Heart left ventricle (tissue), 16 donors: ENCODE data around the gene SLC26A11. TPM values are rescaled to one million over a fixed set of nuclear protein-coding genes. Genes with fewer than 3 reads are reported as not detected.

ENCODE experiments used
- ATAC-seq, 4 donors: fragments of 200-7000 bp; cut with Tn5 transposase; one replicate each; pipeline ENCODE4 v1.9.1; 2020 to 2022; ENCODE audit warnings: moderate library complexity in 4 of 4, mild to moderate bottlenecking in 3 of 4, moderate number of reproducible peaks in 1 of 4
- DNase-seq, 5 donors: peaks; one replicate each; pipeline ENCODE4 v3.0.0-alpha.2; 2020
- H3K27ac ChIP-seq, 12 donors: fragments of 200-600 bp; sonication (generic) in 4 of 12; one replicate each; pipeline versions ENCODE4 v1.5.0 to v1.8.0; 2016 to 2022; ENCODE audit warnings: mild to moderate bottlenecking in 2 of 12
- H3K27me3 ChIP-seq, 9 donors: fragments of 200-600 bp; sonication (generic) in 2 of 9; one replicate each; pipeline versions ENCODE4 v1.5.1 to v1.8.0; 2016 to 2022; ENCODE audit warnings: mild to moderate bottlenecking in 3 of 9
- H3K36me3 ChIP-seq, 9 donors: fragments of 200-600 bp; sonication (generic) in 2 of 9; one replicate each; pipeline versions ENCODE4 v1.5.0 to v1.8.0; 2018 to 2022; ENCODE audit warnings: mild to moderate bottlenecking in 2 of 9
- H3K4me1 ChIP-seq, 12 donors: fragments of 200-600 bp; sonication (generic) in 4 of 12; one replicate each; pipeline versions ENCODE4 v1.5.0 to v1.8.0; 2016 to 2022; ENCODE audit warnings: mild to moderate bottlenecking in 3 of 12
- H3K4me3 ChIP-seq, 12 donors: fragments of 200-600 bp; sonication (generic) in 4 of 12; one replicate each; pipeline versions ENCODE4 v1.5.0 to v1.8.0; 2017 to 2022; ENCODE audit warnings: mild to moderate bottlenecking in 9 of 12, moderate library complexity in 4 of 12
- H3K9me3 ChIP-seq, 12 donors: fragments of 200-600 bp; sonication (generic) in 4 of 12; one replicate each; pipeline versions ENCODE4 v1.5.0 to v1.8.0; 2016 to 2022; ENCODE audit warnings: mild to moderate bottlenecking in 1 of 12
- CTCF ChIP-seq, 12 donors: fragments of 200-600 bp; sonication (generic) in 4 of 12; IDR thresholded peaks; one replicate each; pipeline versions ENCODE4 v1.5.0 to v1.8.0; 2018 to 2022; ENCODE audit warnings: antibody characterized with exemption in 12 of 12, mild to moderate bottlenecking in 5 of 12
- POLR2A ChIP-seq, 2 donors: fragments of 450-650 bp; IDR thresholded peaks; one replicate each; pipeline ENCODE4 v1.6.1; 2017; ENCODE audit warnings: antibody characterized with exemption in 2 of 2, mild to moderate bottlenecking in 2 of 2, moderate library complexity in 2 of 2
- WGBS, 4 donors: extraction: QIAGEN DNeasy Blood & Tissue Kit in 2 of 4; methylation state at CpG; one replicate each; pipeline versions ENCODE4 v1.1.5 to v1.1.7; 2013 to 2018; 5-methylcytosine and 5-hydroxymethylcytosine counted together
- intact Hi-C, 10 donors: fragments of 100-400 bp; cut with DNase I; formaldehyde crosslinking; loops; one replicate each; pipeline versions ENCODE4 v1.11.1 to v1.14.2; 2022
- polyA plus RNA-seq, 2 donors: library from polyadenylated mRNA; stranded (reverse); fragments of 200-250 nt; gene quantifications; one replicate each; pipeline ENCODE4 v1.2.3, GENCODE V29; 2013
- total RNA-seq, 9 donors: library from RNA; depleted of rRNA in 2 of 9; stranded (reverse); fragments of >200 nt in 2 of 9; fragmentation: NEBNext Ultra II Directional in 3 of 9; extraction: Animal tissue kit (Norgen Biotek cat#: 25700) in 3 of 9; gene quantifications; one replicate each; pipeline versions ENCODE4 v1.1.0 to v1.2.4, GENCODE V29; 2016 to 2023
- donor health status: ischemic (EF 13 %, LVEDD 7.1; RV severe dilation, severe dysfunction).
- donor health status: healthy with polysubstance abuse.
- donor health status: DM: no; HTN: yes; CAD: no.
- donor health status: DM: no; HTN: no; CAD: no.
- donor health status: ischemic (EF 25% LVEDD 6.9; RV normal size, moderate dysfunction).
- donor health status: ischemic (EF 25% LVEDD 5.7; RV mildly dilated, moderate dysfunction).
- donor health status: healthy.
- donor health status: DM: yes; HTN: yes; CAD: no.
- donor health status: ischemic (EF 35%, LVEDD 5.7; RV mildly dilated, moderate dysfunction).
- donor health status: nonischemic (EF 11% LVEDD 7.7; RV severe dilation, severe dysfunction).
- donor health status: DM: yes; HTN: yes; CAD: no.
- donor health status: PGD.
- donor health status: ischemic (EF 29% LVEDD 5.4; RV normal size, mild dysfunction).
- donor health status: nonischemic (EF 23%, LVEDD 6.1; RV moderate dilation, normal function).

Gene SLC26A11
- total and polyA plus RNA-seq, 11 donors = 2.4 to 13.0 (median 4.1) TPM

DNA sequence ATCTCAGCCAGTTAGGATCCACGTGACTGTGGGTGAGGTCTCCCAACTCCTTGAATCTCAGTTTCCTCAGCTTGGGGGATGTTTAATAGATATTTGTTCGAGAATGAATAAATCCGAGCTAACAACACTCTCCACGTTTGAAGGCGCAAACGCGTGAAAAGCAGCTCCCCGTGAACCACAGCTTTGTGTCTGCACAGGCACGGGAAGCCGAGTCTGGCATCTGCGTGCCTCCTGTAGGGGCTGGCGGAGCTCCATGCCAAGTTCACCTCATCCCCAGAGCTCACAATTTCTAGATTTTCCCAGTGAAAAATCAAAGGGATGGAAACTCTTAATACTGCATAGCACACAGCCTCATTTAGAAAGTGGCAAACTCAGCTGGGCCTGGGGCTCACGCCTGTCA lies 14.4 kb upstream of the SLC26A11 start:
- Histone ChIP-seq H3K4me3 (no peak overlapping the region), H3K36me3 (peaks cover 0 to 30% (median 13%) of the 10 kb centered on the region in 9 donors), H3K4me1 (no peaks in the 10 kb centered on the region), H3K9me3 (no peaks in the 10 kb centered on the region), H3K27me3 (no peaks in the 10 kb centered on the region), H3K27ac (no peak overlapping the region)
- ATAC-seq (no peak), DNase-seq (no peak)
- 88 to 94% (median 93%) methylated on average over 13 of the region's 13 CpGs for WGBS, 4 donors
- intact Hi-C loops = no loop called here
- no peak for TF ChIP-seq POLR2A (IDR thresholded peaks at IDR 0.05)

DNA sequence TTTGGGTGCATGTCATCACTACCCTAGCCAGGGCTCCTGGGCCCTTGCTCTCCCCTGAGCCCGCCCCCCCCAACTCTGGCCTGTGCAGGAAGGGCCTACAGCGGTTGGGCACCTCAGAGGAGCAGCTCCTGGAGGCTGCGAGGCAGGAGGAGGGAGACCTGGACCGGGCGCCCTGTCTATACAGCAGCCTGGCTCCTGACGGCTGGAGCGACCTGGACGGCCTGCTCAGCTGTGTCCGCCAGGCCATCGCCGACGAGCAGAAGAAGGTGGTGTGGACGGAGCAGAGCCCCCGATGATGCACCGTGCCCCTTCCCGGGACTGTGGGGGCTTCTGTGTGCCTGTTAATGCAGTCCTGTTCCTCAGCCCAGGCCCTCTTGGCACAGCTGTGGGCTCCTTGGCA lies 12.2 kb upstream of the SLC26A11 start:
- intact Hi-C loops = no loop called here
- 94 to 97% (median 95%) methylated on average over 4 to 16 of the region's 16 CpGs for WGBS, 4 donors
- Histone ChIP-seq H3K4me3 (no peak overlapping the region), H3K27ac (no peak overlapping the region), H3K9me3 (no peaks in the 10 kb centered on the region), H3K4me1 (peaks cover 0 to under 1% (median 0%) of the 10 kb centered on the region in 12 donors), H3K36me3 (peaks cover 0 to 51% (median 34%) of the 10 kb centered on the region in 9 donors), H3K27me3 (no peaks in the 10 kb centered on the region)
- TF ChIP-seq CTCF (IDR thresholded peaks at IDR 0.05) (no peak), POLR2A (IDR thresholded peaks at IDR 0.05) (no peak)
- no peak for DNase-seq
- ATAC-seq = no peak

DNA sequence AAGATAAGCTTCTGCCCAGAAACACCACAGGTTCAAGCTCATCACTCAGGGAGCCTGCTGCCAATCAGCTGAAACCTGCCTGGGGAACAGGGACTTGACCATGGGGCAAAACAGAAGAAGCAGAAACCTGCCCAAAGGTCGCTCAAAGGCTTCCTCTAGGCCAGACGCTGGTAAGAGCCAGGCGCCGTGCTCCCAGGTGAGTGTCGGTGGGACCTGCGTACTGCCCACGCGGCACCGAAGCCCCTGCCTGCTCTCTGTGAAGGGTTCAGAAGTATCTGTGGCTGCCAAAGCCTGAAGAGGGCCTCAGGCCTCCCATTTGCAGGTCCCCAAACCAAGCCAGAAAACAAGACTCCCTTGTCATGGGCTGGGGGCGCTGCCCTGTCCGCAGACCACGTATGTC lies 10.5 kb upstream of the SLC26A11 start:
- 85 to 95% (median 88%) methylated on average over 8 to 12 of the region's 12 CpGs; no CpG with 5 or more reads in 1 of the 4 donors for WGBS, 4 donors
- peaks cover 0 to 68% (median 36%) of the 10 kb centered on the region in 9 donors for H3K36me3 ChIP-seq
- peaks cover 0 to 8% (median 0%) of the 10 kb centered on the region in 12 donors for H3K4me1 ChIP-seq
- H3K27me3 ChIP-seq = no peaks in the 10 kb centered on the region
- intact Hi-C loops = no loop called here
- no peak for ATAC-seq
- no peak overlapping the region for H3K27ac ChIP-seq
- H3K4me3 ChIP-seq = no peak overlapping the region
- H3K9me3 ChIP-seq = no peaks in the 10 kb centered on the region
- DNase-seq = no peak
- TF ChIP-seq POLR2A (IDR thresholded peaks at IDR 0.05) (no peak), CTCF (IDR thresholded peaks at IDR 0.05) (no peak)

- H3K4me3 ChIP-seq = no peak overlapping the region
- peaks cover 0 to 8% (median 0%) of the 10 kb centered on the region in 12 donors for H3K4me1 ChIP-seq
- DNase-seq = peak in 1 of 5 donors; percentile 58
- WGBS, 4 donors = 94 to 95% (median 95%) methylated on average over 40 to 47 of the region's 47 CpGs
- TF ChIP-seq POLR2A (IDR thresholded peaks at IDR 0.05) = no peak
- no peak for TF ChIP-seq CTCF (IDR thresholded peaks at IDR 0.05)
- H3K36me3 ChIP-seq = peaks cover 0 to 76% (median 36%) of the 10 kb centered on the region in 9 donors
- no peaks in the 10 kb centered on the region for H3K9me3 ChIP-seq
- no peaks in the 10 kb centered on the region for H3K27me3 ChIP-seq
- no peak for ATAC-seq
- no peak overlapping the region for H3K27ac ChIP-seq
- intact Hi-C loops = no loop called here
Measured at GRCh38 chr17:80210348-80211108, 9.7 kb upstream of the SLC26A11 start.
